ENCODE data around the gene NELFA. TPM values are rescaled to one million over a fixed set of nuclear protein-coding genes. Genes with fewer than 3 reads are reported as not detected.

NELFA gene
- total RNA-seq, 1 experiment from 2014 or later = 56.1 TPM

- peaks cover 47% of the 10 kb centered on the region for H3K79me2 ChIP-seq (ENCODE audit: insufficient read depth, low read length)
- H3K36me3 ChIP-seq (ENCODE audit: control insufficient read depth in 1 of 2, insufficient read depth in 2 of 2, low read length in 2 of 2) = peaks cover 18 to 30% of the 10 kb centered on the region in 2 experiments
- H3K9me2 ChIP-seq (ENCODE audit: insufficient read depth) = no peaks in the 10 kb centered on the region
- RAD21 ChIA-PET (ENCODE audit: low non-redundant PET in 1 of 2, low total read pairs in 2 of 2, uncharacterized antibody in 2 of 2, unreplicated experiment in 2 of 2) = interaction anchor here in 1 of 2 experiments (0.6 kb wide), 1 partner anchor 200 kb away, joined by 3 read pairs; no protein-coding TSS in a partner anchor
- no peak overlapping the region for H3K9ac ChIP-seq (ENCODE audit: low read length)
- POLR2A ChIA-PET = no interaction called here
- H3K9me3 ChIP-seq (ENCODE audit: control insufficient read depth in 1 of 2, insufficient read depth in 1 of 2, low read depth in 1 of 2, low read length in 2 of 2) = no peaks in the 10 kb centered on the region
- H3K4me2 ChIP-seq (ENCODE audit: low read length) = no peak overlapping the region
- CTCF ChIA-PET = no interaction called here
- no peaks in the 10 kb centered on the region for H3K27me3 ChIP-seq (ENCODE audit: insufficient read depth, low read length)
- H3K4me3 ChIP-seq (replicated peaks in 1 of 2; ENCODE audit: low read depth in 1 of 2, low read length in 2 of 2) = no peak overlapping the region
- intact Hi-C loops (cut with micrococcal nuclease) = no loop called here
- ATAC-seq (no peak), DNase-seq (ENCODE audit: low read depth, low spot score) (no peak)
- H3K4me1 ChIP-seq (ENCODE audit: control insufficient read depth in 1 of 2, insufficient read depth in 2 of 2, low read length in 2 of 2) = peaks cover 5 to 11% of the 10 kb centered on the region in 2 experiments
- BruUV-seq (replicated peaks) = no TSS peak
- no peak overlapping the region for H2AFZ ChIP-seq (ENCODE audit: low read depth, low read length, poor library complexity, severe bottlenecking)
- peaks cover 2% of the 10 kb centered on the region; the same call in 1 of the 2 replicates for H4K20me1 ChIP-seq (ENCODE audit: insufficient read depth)
- H3K27ac ChIP-seq (ENCODE audit: low read depth, low read length) = no peak overlapping the region
- no peak for TF ChIP-seq ZNF274 (IDR thresholded peaks at IDR 0.05; ENCODE audit: low read depth, low read length)
- no peak for TF ChIP-seq REST (IDR thresholded peaks at IDR 0.05; ENCODE audit: low read depth)
- no peak for TF ChIP-seq TCF7L2 (IDR thresholded peaks at IDR 0.05; ENCODE audit: borderline replicate concordance, extremely low read depth, insufficient read depth, insufficient read length)
- no peak for TF ChIP-seq EZH2 (IDR thresholded peaks at IDR 0.05)
- TF ChIP-seq RAD21 (IDR thresholded peaks at IDR 0.05; ENCODE audit: low read depth) = no peak
- no peak for TF ChIP-seq FOSL1 (IDR thresholded peaks at IDR 0.05; ENCODE audit: low read depth)
- TF ChIP-seq SIN3A (IDR thresholded peaks at IDR 0.05; ENCODE audit: low read depth) = no peak
- no peak for TF ChIP-seq ZFX (IDR thresholded peaks at IDR 0.05)
- no peak for TF ChIP-seq CTCF (IDR thresholded peaks at IDR 0.05 in 2 of 3, conservative IDR thresholded peaks at IDR 0.05 in 1 of 3; ENCODE audit: borderline replicate concordance in 1 of 3, insufficient read depth in 1 of 3, low read depth in 2 of 3, low read length in 2 of 3)
- TF ChIP-seq POLR2A (IDR thresholded peaks at IDR 0.05; ENCODE audit: borderline replicate concordance, extremely low read depth, insufficient read depth, insufficient read length) = no peak
- TF ChIP-seq SRF (IDR thresholded peaks at IDR 0.05; ENCODE audit: low read depth) = no peak
- TF ChIP-seq YY1 (IDR thresholded peaks at IDR 0.05; ENCODE audit: extremely low read depth, insufficient replicate concordance, low read depth, low read length) = no peak
- no peak for TF ChIP-seq EGR1 (IDR thresholded peaks at IDR 0.05; ENCODE audit: low read depth)
- no peak for TF ChIP-seq CBX3 (IDR thresholded peaks at IDR 0.05; ENCODE audit: low read depth)
- TF ChIP-seq JUND (IDR thresholded peaks at IDR 0.05) = no peak
- no peak for TF ChIP-seq EZH2phosphoT487 (IDR thresholded peaks at IDR 0.05; ENCODE audit: borderline replicate concordance)
- no peak for TF ChIP-seq ATF3 (IDR thresholded peaks at IDR 0.05)
- no peak for TF ChIP-seq POLR2AphosphoS5 (IDR thresholded peaks at IDR 0.05; ENCODE audit: low read depth, low read length)
- no peak for TF ChIP-seq SP1 (IDR thresholded peaks at IDR 0.05; ENCODE audit: low read depth)
Observed at GRCh38 chr4:1945124-1945895, 63.5 kb downstream of the NELFA start.

All from HCT116 (cell line).